ENCODE data around the gene ATP8B4.
"Not testable (repeated sequence)": the region's sequence is repeated elsewhere in the genome, so short reads cannot be mapped to it uniquely, and the experiment has no call there.

Gene ATP8B4
- total RNA-seq = 6.6 to 21.1 reads per million in 2 donors

- DNase-seq = no peak
Measured at GRCh38 chr15:50119063-50120040, at the start of gene ATP8B4. TSS of gene ATP8B4 (minus strand) at chr15:50119233. CDS start at chr15:50106966, 12,267 bp downstream.

GRCh38 chr15:50168379-50168778 lies 49.3 kb upstream of the ATP8B4 start:
- no peak for DNase-seq

GRCh38 chr15:50167110-50167509 lies 48.1 kb upstream of the ATP8B4 start:
- no peak for DNase-seq

- no peak for DNase-seq
Measured at GRCh38 chr15:50166216-50166615, 47.2 kb upstream of the ATP8B4 start.

- DNase-seq = no peak
Measured at GRCh38 chr15:50164458-50164857, 45.4 kb upstream of the ATP8B4 start.

- no peak for DNase-seq
Measured at GRCh38 chr15:50163719-50164410, 44.8 kb upstream of the ATP8B4 start.

GRCh38 chr15:50162969-50163718 lies 44.1 kb upstream of the ATP8B4 start:
- no peak for DNase-seq

- not testable (repeated sequence) for DNase-seq
Measured at GRCh38 chr15:50158236-50158635, 39.2 kb upstream of the ATP8B4 start.

GRCh38 chr15:50151476-50151875 lies 32.4 kb upstream of the ATP8B4 start:
- DNase-seq = no peak

- DNase-seq = no peak
Measured at GRCh38 chr15:50150851-50151250, 31.8 kb upstream of the ATP8B4 start.

GRCh38 chr15:50150349-50150748 lies 31.3 kb upstream of the ATP8B4 start:
- DNase-seq = no peak

- no peak for DNase-seq
Measured at GRCh38 chr15:50149090-50149489, 30.1 kb upstream of the ATP8B4 start.

- DNase-seq = no peak
Measured at GRCh38 chr15:50148362-50148963, 29.4 kb upstream of the ATP8B4 start.

- no peak for DNase-seq
Measured at GRCh38 chr15:50146632-50147031, 27.6 kb upstream of the ATP8B4 start.

- no peak for DNase-seq
Measured at GRCh38 chr15:50145451-50145872, 26.4 kb upstream of the ATP8B4 start.

GRCh38 chr15:50144341-50145120 lies 25.5 kb upstream of the ATP8B4 start:
- DNase-seq = no peak

GRCh38 chr15:50143255-50143860 lies 24.3 kb upstream of the ATP8B4 start:
- DNase-seq = no peak

GRCh38 chr15:50141856-50142255 lies 22.8 kb upstream of the ATP8B4 start:
- no peak for DNase-seq

GRCh38 chr15:50140983-50141382 lies 21.9 kb upstream of the ATP8B4 start:
- no peak for DNase-seq

GRCh38 chr15:50140098-50140497 lies 21.1 kb upstream of the ATP8B4 start:
- no peak for DNase-seq

- no peak for DNase-seq
Measured at GRCh38 chr15:50138391-50138790, 19.4 kb upstream of the ATP8B4 start.
